Epidermal melanocyte (primary cell): ENCODE results near the gene LRBA.

Experiments
- DNase-seq: peaks from one replicate; pipeline ENCODE4 v3.0.0; 2011; ENCODE audit warnings: low spot score; ENCODE audit not compliant: insufficient read length

Gene LRBA

GRCh38 chr4:150332086-150332485, 683.0 kb downstream of the LRBA start:
- DNase-seq = no peak

- no peak for DNase-seq
These were observed 685.7 kb downstream of the LRBA start for GRCh38 chr4:150329373-150329772.

GRCh38 chr4:150328496-150328895, 686.6 kb downstream of the LRBA start:
- DNase-seq = no peak

- no peak for DNase-seq
These were observed 687.8 kb downstream of the LRBA start for GRCh38 chr4:150327262-150327780.

- DNase-seq = no peak
These were observed 689.2 kb downstream of the LRBA start for GRCh38 chr4:150325872-150326271.

GRCh38 chr4:150323406-150324325, 691.4 kb downstream of the LRBA start:
- no peak for DNase-seq

- DNase-seq = no peak
These were observed 692.4 kb downstream of the LRBA start for GRCh38 chr4:150322646-150323045.

- DNase-seq = no peak
These were observed 694.0 kb downstream of the LRBA start for GRCh38 chr4:150321113-150321512.

GRCh38 chr4:150318971-150319370, 696.1 kb downstream of the LRBA start:
- DNase-seq = no peak

- no peak for DNase-seq
These were observed 696.6 kb downstream of the LRBA start for GRCh38 chr4:150318527-150318926.

GRCh38 chr4:150316332-150317205, 698.5 kb downstream of the LRBA start:
- DNase-seq = no peak

GRCh38 chr4:150315691-150316090, 699.4 kb downstream of the LRBA start:
- no peak for DNase-seq

GRCh38 chr4:150315175-150315574, 699.9 kb downstream of the LRBA start:
- no peak for DNase-seq

GRCh38 chr4:150314031-150314430, 701.1 kb downstream of the LRBA start:
- no peak for DNase-seq

GRCh38 chr4:150310159-150310895, 704.8 kb downstream of the LRBA start:
- no peak for DNase-seq

- DNase-seq = no peak
These were observed 706.1 kb downstream of the LRBA start for GRCh38 chr4:150308824-150309472.

- DNase-seq = no peak
These were observed 708.4 kb downstream of the LRBA start for GRCh38 chr4:150306719-150307118.

- peak; percentile 18 for DNase-seq
These were observed 709.1 kb downstream of the LRBA start for GRCh38 chr4:150305995-150306394.

- peak; percentile 22 for DNase-seq
These were observed 712.5 kb downstream of the LRBA start for GRCh38 chr4:150302553-150302952.

GRCh38 chr4:150299816-150300215, 715.3 kb downstream of the LRBA start:
- DNase-seq = no peak
